GM10248 (cell line): ENCODE results near the gene CEP41.

Experiments used
- CTCF ChIA-PET: fragments of 300-600 bp; sonication (Branson Sonifier 250); formaldehyde crosslinking; extraction: SDS; loops from one replicate; lab custom pipeline; 2021; ENCODE audit warnings: antibody characterized with exemption; lab: Yijun Ruan, JAX
- POLR2A ChIA-PET: fragments of 350-650 bp; sonication (Branson Sonifier 250); formaldehyde crosslinking; extraction: SDS; loops from one replicate; lab custom pipeline; 2020; ENCODE audit warnings: antibody characterized with exemption; lab: Yijun Ruan, JAX
- DNase-seq: peaks from one replicate; pipeline ENCODE4 v3.0.0; 2012; ENCODE audit errors: extremely low spot score
- TF ChIP-seq, protein P1 (sequence below): IDR thresholded peaks from 2 replicates; pipeline ENCODE4 v1.5.1; 2012; ENCODE audit warnings: mild to moderate bottlenecking, low read depth; ENCODE audit errors: extremely low read depth, missing control alignments, control extremely low read depth

The CEP41 gene

GRCh38 chr7:130390486-130390885 lies 50.3 kb downstream of the CEP41 start:
- CTCF ChIA-PET, result interaction anchor here (1.1 to 1.2 kb wide), 2 partner anchors 13 to 23 kb away, joined by 3 read pairs; no protein-coding TSS in a partner anchor
- DNase-seq, result no peak
- POLR2A ChIA-PET, result no interaction called here
- TF ChIP-seq, protein P1, sequence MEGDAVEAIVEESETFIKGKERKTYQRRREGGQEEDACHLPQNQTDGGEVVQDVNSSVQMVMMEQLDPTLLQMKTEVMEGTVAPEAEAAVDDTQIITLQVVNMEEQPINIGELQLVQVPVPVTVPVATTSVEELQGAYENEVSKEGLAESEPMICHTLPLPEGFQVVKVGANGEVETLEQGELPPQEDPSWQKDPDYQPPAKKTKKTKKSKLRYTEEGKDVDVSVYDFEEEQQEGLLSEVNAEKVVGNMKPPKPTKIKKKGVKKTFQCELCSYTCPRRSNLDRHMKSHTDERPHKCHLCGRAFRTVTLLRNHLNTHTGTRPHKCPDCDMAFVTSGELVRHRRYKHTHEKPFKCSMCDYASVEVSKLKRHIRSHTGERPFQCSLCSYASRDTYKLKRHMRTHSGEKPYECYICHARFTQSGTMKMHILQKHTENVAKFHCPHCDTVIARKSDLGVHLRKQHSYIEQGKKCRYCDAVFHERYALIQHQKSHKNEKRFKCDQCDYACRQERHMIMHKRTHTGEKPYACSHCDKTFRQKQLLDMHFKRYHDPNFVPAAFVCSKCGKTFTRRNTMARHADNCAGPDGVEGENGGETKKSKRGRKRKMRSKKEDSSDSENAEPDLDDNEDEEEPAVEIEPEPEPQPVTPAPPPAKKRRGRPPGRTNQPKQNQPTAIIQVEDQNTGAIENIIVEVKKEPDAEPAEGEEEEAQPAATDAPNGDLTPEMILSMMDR, result no peak

DNA sequence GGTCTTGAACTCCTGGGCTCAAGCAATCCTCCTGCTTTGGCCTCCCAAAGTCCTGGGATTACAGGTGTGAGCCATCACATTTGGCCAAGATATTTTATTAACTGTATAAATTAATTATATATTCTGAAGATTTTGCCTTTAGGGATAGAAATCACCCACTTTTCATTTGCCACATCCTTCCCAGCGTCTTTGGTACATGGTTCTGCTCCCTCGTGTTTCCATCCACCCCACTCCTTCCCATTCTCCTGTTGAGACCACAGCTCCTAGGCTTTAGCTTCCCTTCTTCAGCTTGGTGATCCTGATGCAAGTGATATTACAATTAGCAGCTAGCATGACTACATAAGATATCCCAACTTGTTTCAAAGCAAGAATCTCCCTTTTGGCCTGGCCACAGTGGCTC lies 52.1 kb downstream of the CEP41 start:
- TF ChIP-seq, protein P1, result no peak
- DNase-seq, result no peak
- CTCF ChIA-PET, result no interaction called here
- POLR2A ChIA-PET, result no interaction called here

DNA sequence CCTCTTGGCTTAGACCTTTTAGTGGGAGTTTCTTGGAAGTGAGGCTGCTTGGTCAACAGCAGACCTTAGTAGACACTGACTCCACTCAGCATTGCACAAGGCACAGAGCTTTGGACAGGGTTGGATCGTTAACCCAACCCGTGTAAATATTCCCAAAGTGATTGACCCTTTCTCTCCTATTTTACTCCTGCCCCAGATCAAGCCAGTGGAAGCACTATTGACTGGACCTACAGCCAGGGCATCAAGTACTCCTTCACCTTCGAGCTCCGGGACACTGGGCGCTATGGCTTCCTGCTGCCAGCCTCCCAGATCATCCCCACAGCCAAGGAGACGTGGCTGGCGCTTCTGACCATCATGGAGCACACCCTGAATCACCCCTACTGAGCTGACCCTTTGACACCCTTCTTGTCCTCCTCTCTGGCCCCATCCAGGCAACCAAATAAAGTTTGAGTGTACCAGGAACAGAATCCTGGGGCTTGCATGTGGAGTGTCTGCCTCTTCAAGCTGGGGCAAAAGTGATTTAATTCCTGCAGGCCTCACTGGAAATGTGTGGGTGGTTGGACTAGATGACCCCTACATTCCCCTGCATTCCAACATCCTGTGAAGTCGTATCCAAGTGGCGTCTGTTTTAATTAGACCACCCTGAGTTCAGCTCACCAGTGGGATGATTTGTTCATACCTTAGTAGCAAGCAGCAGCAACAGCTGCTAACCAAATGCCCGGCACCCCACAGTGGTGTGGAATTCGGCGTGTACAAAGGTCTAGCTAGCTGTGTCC lies 53.0 kb downstream of the CEP41 start:
- DNase-seq, result no peak
- CTCF ChIA-PET, result no interaction called here
- TF ChIP-seq, protein P1, result no peak
- POLR2A ChIA-PET, result no interaction called here

DNA sequence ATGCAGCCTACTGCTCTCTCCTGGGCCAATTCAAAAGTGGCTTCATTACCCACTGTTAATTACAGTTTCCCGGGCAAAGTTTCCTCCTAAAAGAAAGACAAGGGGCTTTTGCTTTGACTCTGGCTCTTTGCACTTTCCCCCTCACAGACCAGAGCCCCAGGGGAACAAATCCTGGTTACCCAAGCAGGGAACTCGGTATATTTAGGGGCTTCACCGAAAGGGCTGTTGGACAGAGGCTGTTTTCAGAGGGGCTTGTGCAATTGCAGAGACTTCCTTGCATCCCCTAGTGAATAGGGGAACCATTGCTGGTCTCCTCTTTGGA lies 53.5 kb downstream of the CEP41 start:
- DNase-seq, result no peak
- CTCF ChIA-PET, result no interaction called here
- POLR2A ChIA-PET, result no interaction called here

DNA sequence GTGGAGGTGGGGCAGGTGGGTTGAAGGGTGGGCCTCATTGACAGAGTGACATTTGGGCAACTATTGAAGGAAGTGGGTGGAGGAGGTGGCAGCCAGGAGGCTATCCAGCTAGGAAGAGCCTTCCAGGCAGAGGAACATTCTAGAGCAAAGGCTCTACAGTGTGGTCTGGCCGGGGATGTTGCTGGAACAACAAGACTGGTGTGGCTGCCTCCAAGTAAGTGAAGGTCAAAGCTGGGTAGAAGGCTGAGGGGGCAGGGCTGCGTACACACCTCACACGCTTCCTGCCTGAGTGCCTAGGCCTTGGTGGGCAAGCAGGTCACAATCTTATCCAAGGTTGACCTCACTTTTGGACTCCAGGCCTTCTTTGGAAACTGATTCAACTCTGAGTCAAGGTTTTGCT lies 53.9 kb downstream of the CEP41 start:
- TF ChIP-seq, protein P1, result no peak
- POLR2A ChIA-PET, result no interaction called here
- DNase-seq, result no peak
- CTCF ChIA-PET, result interaction anchor here (1.3 kb wide), 1 partner anchor 25 kb away, joined by 3 read pairs; no protein-coding TSS in a partner anchor

More for the DNA sequence above, 53.5 kb downstream of the CEP41 start:
- TF ChIP-seq, protein P1, result no peak

DNA sequence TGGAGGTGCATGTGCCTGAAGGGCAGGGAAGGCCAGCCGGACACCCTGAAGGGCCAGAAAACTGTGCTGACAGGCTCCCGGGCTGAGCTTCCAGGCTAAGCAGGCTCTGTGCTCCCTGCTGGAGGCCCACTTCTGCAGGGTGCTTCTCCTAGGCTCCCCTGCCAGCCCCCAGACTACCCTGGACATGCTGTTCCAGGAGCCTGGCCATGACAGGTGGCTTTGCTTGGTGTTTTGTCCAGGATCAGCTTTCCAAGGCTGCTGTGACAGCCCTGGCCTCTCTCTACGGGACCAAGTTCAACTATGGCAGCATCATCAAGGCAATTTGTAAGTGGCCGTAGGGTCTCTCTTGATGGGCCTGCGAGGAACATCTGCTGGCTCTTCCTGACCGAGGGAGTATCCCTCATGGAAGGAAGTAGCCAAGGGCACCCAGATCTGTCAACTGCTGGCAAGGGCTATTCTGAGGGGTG lies 55.2 kb downstream of the CEP41 start:
- TF ChIP-seq, protein P1, result no peak
- POLR2A ChIA-PET, result no interaction called here
- DNase-seq, result no peak
- CTCF ChIA-PET, result interaction anchor here (0.8 to 1.3 kb wide), 2 partner anchors 8 to 24 kb away, joined by 3 read pairs; no protein-coding TSS in a partner anchor
